Fibroblast of upper back skin (primary cell): Measurements from ENCODE around the gene KLHL29.

Experiments
- DNase-seq: peaks from one replicate; pipeline ENCODE4 v3.0.0-alpha.2; 2013

The KLHL29 gene

GRCh38 chr2:23497536-23497935, 112.6 kb downstream of the KLHL29 start:
- DNase-seq = no peak

- peak; percentile 40 for DNase-seq
These were observed 114.0 kb downstream of the KLHL29 start for GRCh38 chr2:23498943-23499342.

- DNase-seq = no peak
These were observed 114.5 kb downstream of the KLHL29 start for GRCh38 chr2:23499439-23499838.

GRCh38 chr2:23500836-23501235, 115.9 kb downstream of the KLHL29 start:
- no peak for DNase-seq

- DNase-seq = no peak
These were observed 117.1 kb downstream of the KLHL29 start for GRCh38 chr2:23502096-23502495.

GRCh38 chr2:23503097-23503496, 118.1 kb downstream of the KLHL29 start:
- DNase-seq = no peak

- DNase-seq = no peak
These were observed 118.7 kb downstream of the KLHL29 start for GRCh38 chr2:23503682-23504081.

- DNase-seq = no peak
These were observed 119.6 kb downstream of the KLHL29 start for GRCh38 chr2:23504591-23504990.

GRCh38 chr2:23505218-23505983, 120.4 kb downstream of the KLHL29 start:
- no peak for DNase-seq

- peak; percentile 24 for DNase-seq
These were observed 121.0 kb downstream of the KLHL29 start for GRCh38 chr2:23505984-23506380.

GRCh38 chr2:23506531-23507266, 121.7 kb downstream of the KLHL29 start:
- DNase-seq = no peak

GRCh38 chr2:23507267-23508065, 122.5 kb downstream of the KLHL29 start:
- DNase-seq = no peak

GRCh38 chr2:23508066-23508390, 123.0 kb downstream of the KLHL29 start:
- DNase-seq = no peak

GRCh38 chr2:23509103-23509502, 124.1 kb downstream of the KLHL29 start:
- DNase-seq = no peak

GRCh38 chr2:23509596-23510292, 124.8 kb downstream of the KLHL29 start:
- DNase-seq = no peak

GRCh38 chr2:23510471-23510870, 125.5 kb downstream of the KLHL29 start:
- DNase-seq = no peak

- no peak for DNase-seq
These were observed 127.8 kb downstream of the KLHL29 start for GRCh38 chr2:23512778-23513177.

GRCh38 chr2:23513245-23513871, 128.4 kb downstream of the KLHL29 start:
- DNase-seq = no peak

GRCh38 chr2:23513872-23514793, 129.2 kb downstream of the KLHL29 start:
- no peak for DNase-seq

GRCh38 chr2:23516520-23517256, 131.7 kb downstream of the KLHL29 start:
- DNase-seq = no peak
